Measurements from ENCODE around the gene SMYD3.

GRCh38 chr1:245895455-245895959 lies 611.6 kb downstream of the SMYD3 start:
- TF ChIP-seq CTCF (IDR thresholded peaks at IDR 0.05) (no peak), POLR2AphosphoS5 (IDR thresholded peaks at IDR 0.05) (no peak)
